ENCODE data around the gene ACTC1. TPM values are rescaled to one million over a fixed set of nuclear protein-coding genes. Genes with fewer than 3 reads are reported as not detected.
A peak's percentile ranks its signal among the peaks of the same experiment; 100 is the strongest.

Gene ACTC1
- total and polyA plus RNA-seq, 2 of the 13 experiments (the other 11 are each of a cell fraction or from before 2014, with no cell fraction given): not detected

- TF ChIP-seq KDM1A (CRISPR knock-in tag; IDR thresholded peaks at IDR 0.05): no peak
Observed at GRCh38 chr15:34790121-34790520, 5.2 kb downstream of the ACTC1 start (continued).

GRCh38 chr15:34789326-34789725 is 6.0 kb downstream of the ACTC1 start:
- CTCF ChIA-PET (ENCODE audit: low intra/inter-chr PET ratio, low total read pairs): no interaction called here
- POLR2A ChIA-PET: no interaction called here
- Histone ChIP-seq H3K4me1 (ENCODE audit: insufficient read depth, low read length) (no peaks in the 10 kb centered on the region), H3K36me3 (replicated peaks in 1 of 2; ENCODE audit: control insufficient read depth in 1 of 2, insufficient read depth in 2 of 2, low read length in 2 of 2) (no peaks in the 10 kb centered on the region), H3K79me2 (ENCODE audit: insufficient read depth, low read length) (no peaks in the 10 kb centered on the region), H3K4me2 (ENCODE audit: low read depth, low read length) (no peak overlapping the region), H3K9ac (ENCODE audit: insufficient read depth, low read depth, low read length) (no peak overlapping the region), H3K9me3 (ENCODE audit: low read length) (no peaks in the 10 kb centered on the region), H3K27me3 (ENCODE audit: control insufficient read depth in 1 of 2, insufficient read depth in 2 of 2, low read length in 2 of 2) (peaks cover 2 to 27% of the 10 kb centered on the region in 2 experiments; a peak in 4 of 5 replicates), H3K4me3 (replicated peaks in 1 of 3; ENCODE audit: insufficient read depth in 1 of 3, low read depth in 2 of 3, low read length in 3 of 3) (no peak overlapping the region), H2AFZ (ENCODE audit: low read length) (no peak overlapping the region), H4K20me1 (ENCODE audit: insufficient read depth, low read length) (no peaks in the 10 kb centered on the region), H3K27ac (ENCODE audit: extremely low read length, insufficient read depth, low read length) (no peak overlapping the region)
- ATAC-seq (no peak), DNase-seq (ENCODE audit: low spot score) (no peak), FAIRE-seq (no peak)
- in situ Hi-C loops (cut with HindIII; ENCODE audit: extremely low pct_ligation_motif_present, low pct_unique_long_range_greater_than_20kb): no loop called here
- 12% methylated on average over 7 of the region's 7 CpGs for WGBS (ENCODE audit: low lambda C conversion rate)
- intact Hi-C loops (cut with micrococcal nuclease; ENCODE audit: unreplicated experiment): no loop called here
- TF ChIP-seq RFXANK (CRISPR knock-in tag; IDR thresholded peaks at IDR 0.05): no peak
- no peak for TF ChIP-seq ZNF605 (CRISPR knock-in tag; IDR thresholded peaks at IDR 0.05)
- no TSS peak for BruUV-seq (replicated peaks)

GRCh38 chr15:34786206-34786605 is 9.1 kb downstream of the ACTC1 start:
- Histone ChIP-seq H3K4me1 (ENCODE audit: insufficient read depth, low read length) (no peaks in the 10 kb centered on the region), H3K79me2 (ENCODE audit: insufficient read depth, low read length) (no peaks in the 10 kb centered on the region), H3K9ac (ENCODE audit: insufficient read depth, low read depth, low read length) (no peak overlapping the region), H3K4me3 (replicated peaks in 1 of 3; ENCODE audit: insufficient read depth in 1 of 3, low read depth in 2 of 3, low read length in 3 of 3) (no peak overlapping the region), H3K27me3 (ENCODE audit: control insufficient read depth in 1 of 2, insufficient read depth in 2 of 2, low read length in 2 of 2) (peaks cover 0 to 1% of the 10 kb centered on the region in 2 experiments; a peak in 2 of 5 replicates), H2AFZ (ENCODE audit: low read length) (no peak overlapping the region), H3K4me2 (ENCODE audit: low read depth, low read length) (no peak overlapping the region), H3K9me3 (ENCODE audit: low read length) (no peaks in the 10 kb centered on the region), H3K36me3 (replicated peaks in 1 of 2; ENCODE audit: control insufficient read depth in 1 of 2, insufficient read depth in 2 of 2, low read length in 2 of 2) (no peaks in the 10 kb centered on the region), H4K20me1 (ENCODE audit: insufficient read depth, low read length) (no peaks in the 10 kb centered on the region), H3K27ac (ENCODE audit: extremely low read length, insufficient read depth, low read length) (no peak overlapping the region)
- intact Hi-C loops (cut with micrococcal nuclease; ENCODE audit: unreplicated experiment) (no loop called here), in situ Hi-C loops (cut with HindIII; ENCODE audit: extremely low pct_ligation_motif_present, low pct_unique_long_range_greater_than_20kb) (no loop called here)
- DNase-seq (ENCODE audit: low spot score) (no peak), ATAC-seq (no peak), FAIRE-seq (no peak)
- ChIA-PET CTCF (ENCODE audit: low intra/inter-chr PET ratio, low total read pairs) (no interaction called here), POLR2A (no interaction called here)
- BruUV-seq (replicated peaks): no TSS peak
- 0% methylated on average over 2 of the region's 2 CpGs for WGBS (ENCODE audit: low lambda C conversion rate)
- TF ChIP-seq RFX1 (IDR thresholded peaks at IDR 0.05): peak; percentile 29; the same call in 1 of the 2 replicates
- TF ChIP-seq CAMTA2 (CRISPR knock-in tag; IDR thresholded peaks at IDR 0.05; ENCODE audit: borderline replicate concordance): no peak
- no peak for TF ChIP-seq TRIM22 (IDR thresholded peaks at IDR 0.05)

All from HepG2 (cell line).